ENCODE results near the gene TSPO2.

TSPO2 gene

DNA sequence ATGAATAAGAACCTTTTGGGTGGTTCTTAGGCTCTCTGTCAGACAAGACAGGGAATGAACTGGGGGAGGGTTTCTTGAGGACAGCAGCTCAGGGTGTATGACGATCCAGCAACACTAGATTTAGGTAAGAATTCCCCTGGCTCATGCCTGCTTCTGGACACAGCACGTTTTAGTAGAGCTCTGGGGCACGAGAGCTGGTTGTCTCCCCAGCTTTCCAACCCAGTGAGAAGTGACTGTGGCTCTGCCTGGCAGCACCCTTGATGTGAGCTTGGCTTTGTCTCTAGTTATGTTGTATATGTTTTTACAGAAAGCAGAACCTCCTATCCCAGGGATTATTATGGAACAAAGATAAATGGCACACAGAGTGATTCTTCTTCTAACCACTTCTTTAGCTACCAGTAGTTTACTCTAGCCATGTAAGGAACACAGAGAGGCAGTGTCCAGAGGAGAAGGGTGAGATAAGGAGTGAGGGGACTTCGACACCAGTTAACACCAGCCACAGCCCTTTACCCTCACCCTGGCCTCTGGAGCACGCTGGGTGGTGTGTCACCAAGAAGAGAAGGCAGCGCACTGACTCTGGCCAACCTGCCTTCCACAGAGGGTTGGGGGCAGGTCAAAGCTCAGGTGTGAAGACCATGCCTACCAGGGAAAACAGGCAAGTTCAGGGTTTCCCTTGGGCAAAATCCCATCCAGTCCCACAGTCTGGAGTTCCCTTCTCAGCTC is 14.7 kb downstream of the TSPO2 start:
- FAIRE-seq (no peak), DNase-seq (ENCODE audit: insufficient read length) (no peak)
- TF ChIP-seq POLR2A (IDR thresholded peaks at IDR 0.05; ENCODE audit: low read depth, low read length) (no peak), POLR2AphosphoS5 (IDR thresholded peaks at IDR 0.05; ENCODE audit: low read depth, low read length) (no peak), TAF1 (IDR thresholded peaks at IDR 0.05; ENCODE audit: borderline replicate concordance, low read depth, low read length) (no peak)

DNA sequence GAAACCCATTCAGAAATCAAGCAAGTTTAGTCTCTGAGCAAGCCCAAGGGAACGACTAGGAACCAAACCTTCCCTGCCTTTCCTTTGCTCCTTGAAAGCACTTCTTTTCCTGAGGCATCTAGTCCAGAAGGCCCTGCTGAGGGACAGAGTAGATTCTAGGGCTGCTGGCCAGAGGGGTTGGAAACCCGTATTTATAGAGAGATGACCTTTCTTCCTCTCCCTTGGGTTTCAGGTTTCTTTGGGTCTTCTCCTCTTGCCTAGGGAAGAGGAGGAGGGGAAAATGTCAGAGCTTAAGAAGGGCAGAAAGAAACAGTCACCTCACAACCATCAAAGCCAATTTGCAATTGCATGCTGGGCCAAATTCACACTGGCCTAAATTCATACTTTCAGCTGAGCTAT is 16.5 kb downstream of the TSPO2 start:
- no peak for DNase-seq (ENCODE audit: insufficient read length)
- TF ChIP-seq POLR2AphosphoS5 (IDR thresholded peaks at IDR 0.05; ENCODE audit: low read depth, low read length) (no peak), TAF1 (IDR thresholded peaks at IDR 0.05; ENCODE audit: borderline replicate concordance, low read depth, low read length) (no peak), POLR2A (IDR thresholded peaks at IDR 0.05; ENCODE audit: low read depth, low read length) (no peak)

DNA sequence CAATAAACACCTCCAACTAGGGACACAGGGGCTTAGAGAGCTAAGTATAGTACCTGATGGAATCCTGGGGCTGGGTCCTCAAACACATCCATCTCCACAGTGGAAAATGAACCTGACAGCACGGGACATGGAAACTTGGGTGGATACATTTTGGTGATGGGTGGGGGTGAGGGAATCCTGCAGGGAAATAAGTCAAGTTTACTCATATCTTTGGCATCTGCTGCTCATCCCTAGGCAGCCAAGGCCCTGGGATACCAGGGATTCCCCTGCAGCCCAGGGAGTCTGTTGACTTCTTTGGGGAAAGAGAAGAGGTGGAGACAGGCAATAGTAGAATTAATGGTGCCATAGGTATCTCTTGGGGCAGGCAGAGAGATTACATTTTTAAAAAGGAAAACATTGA is 17.3 kb downstream of the TSPO2 start:
- no peak for TF ChIP-seq TAF1 (IDR thresholded peaks at IDR 0.05; ENCODE audit: borderline replicate concordance, low read depth, low read length)
- no peak for TF ChIP-seq POLR2AphosphoS5 (IDR thresholded peaks at IDR 0.05; ENCODE audit: low read depth, low read length)
- TF ChIP-seq POLR2A (IDR thresholded peaks at IDR 0.05; ENCODE audit: low read depth, low read length): no peak
- FAIRE-seq (no peak), DNase-seq (ENCODE audit: insufficient read length) (no peak)

More for the DNA sequence above, 16.5 kb downstream of the TSPO2 start:
- FAIRE-seq: no peak

DNA sequence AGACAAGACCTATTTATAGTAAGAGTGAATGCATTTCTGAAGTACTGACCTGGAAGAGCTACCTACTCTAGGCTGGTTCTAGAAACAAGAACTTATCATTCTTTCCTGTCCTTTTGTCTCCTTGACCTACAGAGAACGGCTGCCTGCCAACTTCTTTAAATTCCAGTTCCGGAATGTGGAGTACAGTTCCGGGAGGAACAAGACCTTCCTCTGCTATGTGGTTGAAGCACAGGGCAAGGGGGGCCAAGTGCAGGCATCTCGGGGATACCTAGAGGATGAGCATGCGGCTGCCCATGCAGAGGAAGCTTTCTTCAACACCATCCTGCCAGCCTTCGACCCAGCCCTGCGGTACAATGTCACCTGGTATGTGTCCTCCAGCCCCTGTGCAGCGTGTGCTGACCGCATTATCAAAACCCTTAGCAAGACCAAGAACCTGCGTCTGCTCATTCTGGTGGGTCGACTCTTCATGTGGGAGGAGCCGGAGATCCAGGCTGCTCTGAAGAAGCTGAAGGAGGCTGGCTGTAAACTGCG is 19.0 kb downstream of the TSPO2 start:
- FAIRE-seq (no peak), DNase-seq (ENCODE audit: insufficient read length) (no peak)
- TF ChIP-seq POLR2A (IDR thresholded peaks at IDR 0.05; ENCODE audit: low read depth, low read length): no peak
- no peak for TF ChIP-seq POLR2AphosphoS5 (IDR thresholded peaks at IDR 0.05; ENCODE audit: low read depth, low read length)
- no peak for TF ChIP-seq TAF1 (IDR thresholded peaks at IDR 0.05; ENCODE audit: borderline replicate concordance, low read depth, low read length)

DNA sequence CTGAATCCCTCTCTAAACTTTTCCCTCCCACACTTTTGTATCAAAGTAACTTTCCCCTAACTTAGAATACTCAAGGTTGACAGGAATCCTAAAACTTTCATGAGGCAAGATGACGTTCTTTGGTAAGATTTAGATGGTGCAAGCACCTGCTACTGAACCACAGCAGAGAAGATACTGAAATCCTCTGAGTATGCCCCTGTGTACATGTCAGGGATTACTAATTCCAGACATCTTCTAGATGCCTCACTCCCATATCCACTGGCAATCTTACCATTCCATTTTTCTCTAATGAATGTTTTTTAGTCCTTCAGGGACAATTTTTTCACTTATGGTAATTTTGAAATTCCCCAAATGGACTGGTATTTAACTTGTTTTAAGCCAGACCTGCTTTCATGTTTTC is 19.8 kb downstream of the TSPO2 start:
- no peak for FAIRE-seq

DNA sequence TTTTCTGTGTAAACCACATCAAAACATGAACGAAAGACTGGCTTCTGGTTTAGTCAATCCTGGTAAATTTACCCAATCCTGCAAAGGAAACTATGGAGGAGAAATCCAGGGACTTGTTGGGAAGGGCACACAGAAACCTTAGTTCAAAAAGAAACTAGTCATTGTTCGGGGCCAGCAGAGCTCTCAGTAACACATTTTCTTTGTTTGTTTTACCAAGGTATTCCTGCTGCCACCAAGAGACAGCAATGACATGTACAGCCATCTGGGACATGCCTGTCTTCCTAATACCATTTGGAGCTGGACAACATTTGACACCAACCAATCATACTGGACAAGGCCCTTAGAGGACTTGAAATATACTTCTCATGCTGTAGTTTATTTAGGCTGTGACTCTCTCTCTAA is 21.6 kb downstream of the TSPO2 start:
- TF ChIP-seq POLR2AphosphoS5 (IDR thresholded peaks at IDR 0.05; ENCODE audit: low read depth, low read length) (no peak), TAF1 (IDR thresholded peaks at IDR 0.05; ENCODE audit: borderline replicate concordance, low read depth, low read length) (no peak), POLR2A (IDR thresholded peaks at IDR 0.05; ENCODE audit: low read depth, low read length) (no peak)
- DNase-seq (ENCODE audit: insufficient read length): no peak
- no peak for FAIRE-seq

More for the DNA sequence above, 19.8 kb downstream of the TSPO2 start:
- TF ChIP-seq POLR2A (IDR thresholded peaks at IDR 0.05; ENCODE audit: low read depth, low read length): no peak
- TF ChIP-seq TAF1 (IDR thresholded peaks at IDR 0.05; ENCODE audit: borderline replicate concordance, low read depth, low read length): no peak
- TF ChIP-seq POLR2AphosphoS5 (IDR thresholded peaks at IDR 0.05; ENCODE audit: low read depth, low read length): no peak
- DNase-seq (ENCODE audit: insufficient read length): no peak

DNA sequence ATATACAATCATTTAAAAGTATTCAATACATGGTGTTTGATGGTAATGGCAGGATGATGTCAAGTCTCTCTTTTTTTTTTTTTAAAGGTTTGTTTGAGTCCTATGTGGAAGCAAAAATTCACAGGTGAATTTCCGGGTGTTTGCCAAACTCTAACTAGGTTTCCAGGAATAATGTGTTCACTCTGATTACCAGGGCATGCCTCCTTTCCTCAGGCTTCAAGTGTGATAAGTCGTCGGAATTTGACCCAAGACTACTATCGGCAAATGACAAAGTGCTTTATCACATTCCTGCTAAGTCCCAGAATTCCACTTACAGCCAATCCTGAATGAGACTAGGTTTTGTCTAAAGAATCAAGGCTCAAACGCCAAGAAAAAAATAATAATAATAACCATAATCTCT is 22.6 kb downstream of the TSPO2 start:
- no peak for DNase-seq (ENCODE audit: insufficient read length)
- TF ChIP-seq POLR2AphosphoS5 (IDR thresholded peaks at IDR 0.05; ENCODE audit: low read depth, low read length) (no peak), POLR2A (IDR thresholded peaks at IDR 0.05; ENCODE audit: low read depth, low read length) (no peak), TAF1 (IDR thresholded peaks at IDR 0.05; ENCODE audit: borderline replicate concordance, low read depth, low read length) (no peak)
- no peak for FAIRE-seq

DNA sequence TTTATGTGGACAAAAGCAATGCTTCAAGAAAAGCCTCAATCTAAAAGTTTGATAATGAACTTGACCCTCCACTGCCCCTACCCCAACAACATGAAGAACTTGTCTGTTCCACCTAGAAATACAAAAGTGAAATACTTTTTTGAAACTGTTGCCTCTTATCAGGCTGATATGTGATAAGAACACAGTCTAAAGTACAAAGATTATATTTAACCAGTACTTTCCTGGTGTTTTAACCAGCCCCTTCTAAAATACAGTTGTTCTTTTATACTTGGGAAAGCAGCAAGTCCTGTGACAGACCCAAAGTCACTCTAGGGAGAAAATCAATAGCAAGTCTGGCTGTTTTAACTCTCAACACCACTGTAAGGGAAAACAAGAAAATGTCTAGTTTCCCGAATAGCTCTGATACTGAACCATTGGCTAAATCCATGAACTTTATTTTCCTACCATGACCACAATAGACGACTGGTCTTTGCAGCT is 23.3 kb downstream of the TSPO2 start:
- FAIRE-seq: no peak
- DNase-seq (ENCODE audit: insufficient read length): no peak
- TF ChIP-seq POLR2AphosphoS5 (IDR thresholded peaks at IDR 0.05; ENCODE audit: low read depth, low read length) (no peak), POLR2A (IDR thresholded peaks at IDR 0.05; ENCODE audit: low read depth, low read length) (no peak), TAF1 (IDR thresholded peaks at IDR 0.05; ENCODE audit: borderline replicate concordance, low read depth, low read length) (no peak)

DNA sequence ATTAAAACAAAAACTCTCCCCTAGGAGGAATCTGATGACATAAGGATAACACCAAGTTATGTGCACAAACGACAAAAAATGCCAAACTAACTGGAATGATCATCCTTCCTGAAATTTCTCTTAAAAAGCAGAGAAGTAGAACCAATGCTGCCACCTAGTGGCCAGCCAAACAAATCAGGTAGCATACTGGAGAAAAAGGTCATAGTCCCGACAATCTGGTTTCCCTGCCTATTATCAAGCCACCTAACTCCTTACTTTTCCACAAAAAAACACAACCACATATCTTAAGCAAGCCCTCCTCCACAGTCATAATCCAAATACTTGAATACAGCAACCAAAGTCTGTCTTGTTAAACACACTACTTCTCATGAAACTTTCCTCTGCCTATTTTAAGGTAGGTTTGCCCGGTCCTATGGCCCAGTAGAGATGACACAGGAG is 24.6 kb downstream of the TSPO2 start:
- TF ChIP-seq POLR2AphosphoS5 (IDR thresholded peaks at IDR 0.05; ENCODE audit: low read depth, low read length): no peak
- no peak for TF ChIP-seq TAF1 (IDR thresholded peaks at IDR 0.05; ENCODE audit: borderline replicate concordance, low read depth, low read length)
- no peak for TF ChIP-seq POLR2A (IDR thresholded peaks at IDR 0.05; ENCODE audit: low read depth, low read length)
- DNase-seq (ENCODE audit: insufficient read length): no peak
- FAIRE-seq: peak; percentile 67

DNA sequence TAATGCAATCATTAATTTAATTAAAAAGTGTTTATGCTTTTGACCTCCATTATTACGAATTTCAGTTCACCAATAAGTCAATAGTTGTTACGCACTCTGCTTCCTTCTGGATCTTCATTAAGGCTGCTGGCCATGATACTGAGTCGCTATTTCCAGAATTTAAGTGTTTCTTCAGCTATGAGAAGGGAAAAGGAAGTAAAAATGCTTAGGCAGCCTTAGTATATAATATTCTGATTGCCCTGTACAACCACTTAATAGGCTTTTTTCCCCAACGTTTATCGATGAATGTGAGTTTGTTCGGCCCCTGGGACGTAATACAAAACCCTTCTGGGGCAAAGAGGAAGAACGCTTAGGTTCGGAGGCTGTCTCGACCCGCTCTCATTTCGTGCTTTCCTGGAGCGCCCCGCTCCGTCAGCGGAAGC is 29.2 kb downstream of the TSPO2 start:
- peak; percentile 74; the same call in 1 of the 2 replicates for TF ChIP-seq POLR2A (IDR thresholded peaks at IDR 0.05; ENCODE audit: low read depth, low read length)
- TF ChIP-seq POLR2AphosphoS5 (IDR thresholded peaks at IDR 0.05; ENCODE audit: low read depth, low read length): no peak; the same call in 1 of the 2 replicates
- peak; percentile 52; the same call in 1 of the 2 replicates for TF ChIP-seq TAF1 (IDR thresholded peaks at IDR 0.05; ENCODE audit: borderline replicate concordance, low read depth, low read length)
- DNase-seq (ENCODE audit: insufficient read length) (no peak), FAIRE-seq (no peak)

DNA sequence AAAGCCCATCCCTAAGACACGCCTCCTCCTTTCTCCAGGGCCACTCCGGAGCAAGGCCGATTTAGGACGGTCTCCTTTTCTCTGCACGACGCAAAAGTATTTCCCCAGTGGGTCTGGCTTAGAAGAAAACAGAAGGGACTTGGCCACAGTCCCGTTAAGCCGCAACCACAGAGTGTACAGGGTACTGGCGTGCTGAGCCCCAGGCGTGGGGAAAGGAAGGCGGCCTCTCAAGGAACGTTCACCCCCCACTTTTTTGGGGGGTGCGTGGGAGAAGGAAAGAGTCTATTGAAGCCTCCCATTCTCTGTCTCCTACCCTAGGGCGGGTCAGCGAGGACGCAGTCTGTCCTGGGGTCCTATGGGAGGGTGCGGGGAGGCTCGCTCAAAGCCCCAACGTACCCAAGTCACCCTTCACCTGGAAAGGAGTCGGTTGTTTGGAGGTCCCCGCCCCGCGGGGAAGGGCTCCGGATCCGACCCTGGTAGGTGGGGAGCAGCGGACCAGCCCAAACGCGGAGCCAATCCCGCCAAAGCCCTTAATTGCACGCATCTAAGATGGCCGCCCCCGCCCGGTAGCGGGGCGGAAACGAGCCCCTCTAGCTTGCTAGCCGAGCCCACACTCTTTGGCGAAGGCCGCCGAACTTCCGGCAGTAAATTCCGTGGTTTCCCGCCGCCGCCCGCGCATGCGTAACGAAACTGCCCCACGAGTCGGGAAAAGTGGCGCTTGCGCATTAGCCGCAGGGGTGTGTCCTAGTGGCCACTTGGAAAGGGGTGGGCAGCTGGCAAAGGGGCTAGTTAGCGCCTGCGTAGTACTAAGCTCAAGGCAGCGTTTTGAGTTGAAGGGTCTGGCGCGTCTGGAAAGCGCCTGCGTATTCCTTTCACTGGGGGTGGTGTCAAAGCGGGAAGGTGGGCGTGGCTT is 29.9 kb downstream of the TSPO2 start, which contains the start of gene OARD1:
OARD1 (minus strand) TSS at position 434 of the 913 bp plus-strand sequence. CDS start 722 bp downstream, outside the sequence.
- DNase-seq (ENCODE audit: insufficient read length): peak; percentile 71
- no peak for FAIRE-seq
- TF ChIP-seq POLR2A (IDR thresholded peaks at IDR 0.05; ENCODE audit: low read depth, low read length) (peak; percentile 54), POLR2AphosphoS5 (IDR thresholded peaks at IDR 0.05; ENCODE audit: low read depth, low read length) (peak; percentile 74; the same call in 1 of the 2 replicates), TAF1 (IDR thresholded peaks at IDR 0.05; ENCODE audit: borderline replicate concordance, low read depth, low read length) (peak; percentile 56; the same call in 1 of the 2 replicates)
